ENCODE data around the gene FHL2. TPM values are rescaled to one million over a fixed set of nuclear protein-coding genes. Genes with fewer than 3 reads are reported as not detected.
A peak's percentile ranks its signal among the peaks of the same experiment; 100 is the strongest.
"Not testable (repeated sequence)": the region's sequence is repeated elsewhere in the genome, so short reads cannot be mapped to it uniquely, and the experiment has no call there.

FHL2 gene
- total RNA-seq, 1 donor from 2014 or later: 5.3 TPM

GRCh38 chr2:105335469-105335868 is 63.4 kb downstream of the FHL2 start:
- H3K27ac Mint-ChIP-seq: no peak overlapping the region
- H3K4me3 Mint-ChIP-seq (ENCODE audit: low read depth): peak overlapping the region; percentile 3
- H3K36me3 Mint-ChIP-seq (ENCODE audit: low read depth): peaks cover 23% of the 10 kb centered on the region
- no peaks in the 10 kb centered on the region for H3K27me3 Mint-ChIP-seq (ENCODE audit: low read depth)
- no peaks in the 10 kb centered on the region for H3K9me3 Mint-ChIP-seq
- no peak for DNase-seq (ENCODE audit: low spot score)
- intact Hi-C loops (cut with micrococcal nuclease): loop anchor here (10.0 kb wide), 1 partner anchor 459 kb away; no protein-coding TSS in a partner anchor
- peaks cover 34% of the 10 kb centered on the region for H3K4me1 Mint-ChIP-seq (ENCODE audit: low read depth)

GRCh38 chr2:105334211-105334610 is 64.6 kb downstream of the FHL2 start:
- no peak overlapping the region for H3K4me3 Mint-ChIP-seq (ENCODE audit: low read depth)
- intact Hi-C loops (cut with micrococcal nuclease): loop anchor here (10.0 kb wide), 1 partner anchor 461 kb away; no protein-coding TSS in a partner anchor
- no peak for DNase-seq (ENCODE audit: low spot score)
- no peaks in the 10 kb centered on the region for H3K27me3 Mint-ChIP-seq (ENCODE audit: low read depth)
- no peak overlapping the region for H3K27ac Mint-ChIP-seq
- peaks cover 31% of the 10 kb centered on the region for H3K4me1 Mint-ChIP-seq (ENCODE audit: low read depth)
- H3K9me3 Mint-ChIP-seq: no peaks in the 10 kb centered on the region
- peaks cover 12% of the 10 kb centered on the region for H3K36me3 Mint-ChIP-seq (ENCODE audit: low read depth)

- Mint-ChIP-seq H3K27me3 (ENCODE audit: low read depth) (no peaks in the 10 kb centered on the region), H3K36me3 (ENCODE audit: low read depth) (peaks cover 10% of the 10 kb centered on the region), H3K4me3 (ENCODE audit: low read depth) (peak overlapping the region; percentile 86), H3K4me1 (ENCODE audit: low read depth) (peaks cover 28% of the 10 kb centered on the region), H3K27ac (peak overlapping the region; percentile 92), H3K9me3 (no peaks in the 10 kb centered on the region)
- intact Hi-C loops (cut with micrococcal nuclease): loop anchor here (10.0 kb wide), 1 partner anchor 464 kb away; no protein-coding TSS in a partner anchor
- DNase-seq (ENCODE audit: low spot score): no peak
Measured at GRCh38 chr2:105330681-105331375, 68.0 kb downstream of the FHL2 start.

- Mint-ChIP-seq H3K27me3 (ENCODE audit: low read depth) (no peaks in the 10 kb centered on the region), H3K4me3 (ENCODE audit: low read depth) (peak within 1 kb of the TSS; percentile 92), H3K9me3 (no peaks in the 10 kb centered on the region), H3K36me3 (ENCODE audit: low read depth) (peaks cover 20% of the 10 kb centered on the region), H3K4me1 (ENCODE audit: low read depth) (peaks cover 27% of the 10 kb centered on the region), H3K27ac (peak within 1 kb of the TSS; percentile 92)
- intact Hi-C loops (cut with micrococcal nuclease): loop anchor here (10.0 kb wide), 1 partner anchor 465 kb away; no protein-coding TSS in a partner anchor
- peak; percentile 55 for DNase-seq (ENCODE audit: low spot score)
Measured at GRCh38 chr2:105329561-105330495, 69.0 kb downstream of the FHL2 start, which contains the start of gene TGFBRAP1. Gene TGFBRAP1, minus strand, starts transcription at chr2:105329735. Its CDS starts 21,434 bp downstream, at chr2:105308301.

GRCh38 chr2:105329197-105329554 is 69.7 kb downstream of the FHL2 start:
- intact Hi-C loops (cut with micrococcal nuclease): no loop called here
- Mint-ChIP-seq H3K27me3 (ENCODE audit: low read depth) (no peaks in the 10 kb centered on the region), H3K4me3 (ENCODE audit: low read depth) (peak overlapping the region; percentile 92), H3K27ac (peak overlapping the region; percentile 91), H3K9me3 (no peaks in the 10 kb centered on the region), H3K4me1 (ENCODE audit: low read depth) (peaks cover 28% of the 10 kb centered on the region), H3K36me3 (ENCODE audit: low read depth) (peaks cover 24% of the 10 kb centered on the region)
- DNase-seq (ENCODE audit: low spot score): no peak

- H3K4me3 Mint-ChIP-seq (ENCODE audit: low read depth): peak overlapping the region; percentile 92
- peaks cover 21% of the 10 kb centered on the region for H3K36me3 Mint-ChIP-seq (ENCODE audit: low read depth)
- no peaks in the 10 kb centered on the region for H3K27me3 Mint-ChIP-seq (ENCODE audit: low read depth)
- DNase-seq (ENCODE audit: low spot score): no peak
- intact Hi-C loops (cut with micrococcal nuclease): no loop called here
- peak overlapping the region; percentile 91 for H3K27ac Mint-ChIP-seq
- peaks cover 31% of the 10 kb centered on the region for H3K4me1 Mint-ChIP-seq (ENCODE audit: low read depth)
- no peaks in the 10 kb centered on the region for H3K9me3 Mint-ChIP-seq
Measured at GRCh38 chr2:105328281-105329196, 70.3 kb downstream of the FHL2 start.

GRCh38 chr2:105327690-105328089 is 71.2 kb downstream of the FHL2 start:
- peak overlapping the region; percentile 92 for H3K4me3 Mint-ChIP-seq (ENCODE audit: low read depth)
- intact Hi-C loops (cut with micrococcal nuclease): no loop called here
- H3K27ac Mint-ChIP-seq: peak overlapping the region; percentile 91

GRCh38 chr2:105327271-105327670 is 71.6 kb downstream of the FHL2 start:
- H3K4me3 Mint-ChIP-seq (ENCODE audit: low read depth); intact Hi-C loops (cut with micrococcal nuclease); H3K27me3 Mint-ChIP-seq (ENCODE audit: low read depth); H3K9me3 Mint-ChIP-seq; H3K27ac Mint-ChIP-seq; DNase-seq (ENCODE audit: low spot score): not testable (repeated sequence)
- Mint-ChIP-seq H3K36me3 (ENCODE audit: low read depth) (peaks cover 27% of the 10 kb centered on the region), H3K4me1 (ENCODE audit: low read depth) (peaks cover 44% of the 10 kb centered on the region)

More at GRCh38 chr2:105327690-105328089, 71.2 kb downstream of the FHL2 start:
- H3K9me3 Mint-ChIP-seq: no peaks in the 10 kb centered on the region
- H3K27me3 Mint-ChIP-seq (ENCODE audit: low read depth): no peaks in the 10 kb centered on the region
- H3K36me3 Mint-ChIP-seq (ENCODE audit: low read depth): peaks cover 25% of the 10 kb centered on the region
- peaks cover 40% of the 10 kb centered on the region for H3K4me1 Mint-ChIP-seq (ENCODE audit: low read depth)
- DNase-seq (ENCODE audit: low spot score): no peak

GRCh38 chr2:105325389-105325963 is 73.4 kb downstream of the FHL2 start:
- peaks cover 27% of the 10 kb centered on the region for H3K36me3 Mint-ChIP-seq (ENCODE audit: low read depth)
- no peaks in the 10 kb centered on the region for H3K9me3 Mint-ChIP-seq
- H3K4me3 Mint-ChIP-seq (ENCODE audit: low read depth): no peak overlapping the region
- H3K27me3 Mint-ChIP-seq (ENCODE audit: low read depth): no peaks in the 10 kb centered on the region
- DNase-seq (ENCODE audit: low spot score): no peak
- intact Hi-C loops (cut with micrococcal nuclease): no loop called here
- no peak overlapping the region for H3K27ac Mint-ChIP-seq
- peaks cover 39% of the 10 kb centered on the region for H3K4me1 Mint-ChIP-seq (ENCODE audit: low read depth)

GRCh38 chr2:105324732-105325131 is 74.1 kb downstream of the FHL2 start:
- H3K9me3 Mint-ChIP-seq: no peaks in the 10 kb centered on the region
- no peaks in the 10 kb centered on the region for H3K27me3 Mint-ChIP-seq (ENCODE audit: low read depth)
- peaks cover 27% of the 10 kb centered on the region for H3K36me3 Mint-ChIP-seq (ENCODE audit: low read depth)
- H3K4me3 Mint-ChIP-seq (ENCODE audit: low read depth): no peak overlapping the region
- DNase-seq (ENCODE audit: low spot score): no peak
- intact Hi-C loops (cut with micrococcal nuclease): no loop called here
- no peak overlapping the region for H3K27ac Mint-ChIP-seq
- peaks cover 36% of the 10 kb centered on the region for H3K4me1 Mint-ChIP-seq (ENCODE audit: low read depth)

- Mint-ChIP-seq H3K27ac (no peak overlapping the region), H3K36me3 (ENCODE audit: low read depth) (peaks cover 26% of the 10 kb centered on the region), H3K4me3 (ENCODE audit: low read depth) (no peak overlapping the region), H3K9me3 (no peaks in the 10 kb centered on the region), H3K27me3 (ENCODE audit: low read depth) (no peaks in the 10 kb centered on the region), H3K4me1 (ENCODE audit: low read depth) (peaks cover 34% of the 10 kb centered on the region)
- intact Hi-C loops (cut with micrococcal nuclease): no loop called here
- no peak for DNase-seq (ENCODE audit: low spot score)
Measured at GRCh38 chr2:105324101-105324500, 74.8 kb downstream of the FHL2 start.

GRCh38 chr2:105323111-105323510 is 75.7 kb downstream of the FHL2 start:
- no peak overlapping the region for H3K4me3 Mint-ChIP-seq (ENCODE audit: low read depth)
- intact Hi-C loops (cut with micrococcal nuclease): no loop called here
- no peaks in the 10 kb centered on the region for H3K9me3 Mint-ChIP-seq

More at GRCh38 chr2:105323111-105323510, 75.7 kb downstream of the FHL2 start:
- Mint-ChIP-seq H3K27ac (no peak overlapping the region), H3K36me3 (ENCODE audit: low read depth) (peaks cover 23% of the 10 kb centered on the region), H3K4me1 (ENCODE audit: low read depth) (peaks cover 29% of the 10 kb centered on the region), H3K27me3 (ENCODE audit: low read depth) (no peaks in the 10 kb centered on the region)
- no peak for DNase-seq (ENCODE audit: low spot score)
